ENCODE results near the gene FXN. TPM values are rescaled to one million over a fixed set of nuclear protein-coding genes. Genes with fewer than 3 reads are reported as not detected.

The FXN gene

Small RNA genes within 50 kb of the gene (small RNA-seq; reads per million reads assigned to genes)
- gene AL162730.1 (ENCODE audit: low read depth), result not detected

All from mesenchymal stem cell (in vitro differentiated cells and primary cell).